ELF-1 (cell line): Measurements from ENCODE around the gene SNRPA.
"Not testable (repeated sequence)": the region's sequence is repeated elsewhere in the genome, so short reads cannot be mapped to it uniquely, and the experiment has no call there.

ENCODE experiments used
- DNase-seq: peaks from one replicate; pipeline ENCODE4 v3.0.0-alpha.2; 2016; ENCODE audit warnings: low read depth, low spot score

The SNRPA gene

GRCh38 chr19:40744554-40745401, 6.2 kb upstream of the SNRPA start:
- DNase-seq: peak; percentile 69

- peak; percentile 23 for DNase-seq
Observed at GRCh38 chr19:40745402-40745780, 5.6 kb upstream of the SNRPA start.

GRCh38 chr19:40747536-40747935, 3.5 kb upstream of the SNRPA start:
- no peak for DNase-seq

GRCh38 chr19:40750058-40750873, 737 bp upstream of the SNRPA start, which contains the start of gene ACTMAP:
ACTMAP (minus strand) TSS chr19:40750477; CDS start chr19:40749803, 674 bp downstream.
- DNase-seq: peak; percentile 100

GRCh38 chr19:40752257-40752781, 1.3 kb downstream of the SNRPA start:
- peak; percentile 31 for DNase-seq

GRCh38 chr19:40754611-40755247, 3.7 kb downstream of the SNRPA start:
- peak; percentile 41 for DNase-seq

GRCh38 chr19:40755248-40755624, 4.2 kb downstream of the SNRPA start:
- no peak for DNase-seq

- DNase-seq: no peak
Observed at GRCh38 chr19:40755791-40756190, 4.8 kb downstream of the SNRPA start.

- DNase-seq: no peak
Observed at GRCh38 chr19:40756502-40757110, 5.6 kb downstream of the SNRPA start.

- no peak for DNase-seq
Observed at GRCh38 chr19:40758491-40758890, 7.5 kb downstream of the SNRPA start.

- no peak for DNase-seq
Observed at GRCh38 chr19:40759352-40759751, 8.3 kb downstream of the SNRPA start.

GRCh38 chr19:40762754-40763470, 11.9 kb downstream of the SNRPA start:
- DNase-seq: no peak

GRCh38 chr19:40763526-40763925, 12.5 kb downstream of the SNRPA start:
- DNase-seq: no peak

- DNase-seq: no peak
Observed at GRCh38 chr19:40763963-40764362, 13.0 kb downstream of the SNRPA start.

- not testable (repeated sequence) for DNase-seq
Observed at GRCh38 chr19:40766385-40766784, 15.4 kb downstream of the SNRPA start.

- DNase-seq: no peak
Observed at GRCh38 chr19:40768869-40769268, 17.9 kb downstream of the SNRPA start.

- peak; percentile 26 for DNase-seq
Observed at GRCh38 chr19:40771101-40771862, 20.3 kb downstream of the SNRPA start.

GRCh38 chr19:40774916-40775631, 24.1 kb downstream of the SNRPA start, which contains the start of gene MIA:
MIA (plus strand) TSS chr19:40775521; CDS start chr19:40775543, 22 bp downstream.
- DNase-seq: peak; percentile 43

GRCh38 chr19:40775632-40776022, 24.6 kb downstream of the SNRPA start:
- no peak for DNase-seq
